Mesenchymal stem cell (in vitro differentiated cells and primary cell): ENCODE data around the gene SUPT20HL2. TPM values are rescaled to one million over a fixed set of nuclear protein-coding genes. Genes with fewer than 3 reads are reported as not detected.
"Not testable (repeated sequence)": the region's sequence is repeated elsewhere in the genome, so short reads cannot be mapped to it uniquely, and the experiment has no call there.

Source experiments
- DNase-seq: peaks from one replicate; pipeline ENCODE4 v3.0.0-alpha.2; 2013
- H2AFZ ChIP-seq: one replicate; pipeline ENCODE4 v1.6.1; 2013; ENCODE audit warnings: low read depth, mild to moderate bottlenecking, control low read depth, inconsistent platforms, low read length, moderate library complexity
- H2AK5ac ChIP-seq: 2 replicates; pipeline ENCODE4 v1.6.1; 2013; ENCODE audit warnings: low read length, moderate library complexity, mild to moderate bottlenecking, inconsistent platforms; ENCODE audit not compliant: severe bottlenecking
- H2BK120ac ChIP-seq: one replicate; pipeline ENCODE4 v1.6.1; 2013; ENCODE audit warnings: low read depth, mild to moderate bottlenecking, inconsistent platforms, low read length, moderate library complexity
- H2BK12ac ChIP-seq, 2 experiments: one replicate each; pipeline ENCODE4 v1.6.1; 2013; ENCODE audit warnings: inconsistent platforms in 2 of 2, low read length in 2 of 2, mild to moderate bottlenecking in 2 of 2, moderate library complexity in 2 of 2, control low read depth in 1 of 2
- H2BK15ac ChIP-seq: one replicate; pipeline ENCODE4 v1.6.1; 2013; ENCODE audit warnings: mild to moderate bottlenecking, low read depth, inconsistent platforms; ENCODE audit not compliant: poor library complexity, severe bottlenecking
- H2BK5ac ChIP-seq: 2 replicates; pipeline ENCODE4 v1.6.1; 2013; ENCODE audit warnings: low read depth, mild to moderate bottlenecking, low read length, control low read depth, inconsistent platforms; ENCODE audit not compliant: poor library complexity, severe bottlenecking
- H3K14ac ChIP-seq, 2 experiments: one replicate each; pipeline ENCODE4 v1.6.1; 2013; ENCODE audit warnings: inconsistent platforms in 2 of 2, low read length in 2 of 2, control low read depth in 1 of 2, mild to moderate bottlenecking in 1 of 2, moderate library complexity in 1 of 2
- H3K18ac ChIP-seq, 2 experiments: one replicate each; pipeline ENCODE4 v1.6.1; 2013; ENCODE audit warnings: inconsistent platforms in 2 of 2, low read length in 2 of 2, control low read depth in 1 of 2, low read depth in 1 of 2, mild to moderate bottlenecking in 1 of 2
- H3K23ac ChIP-seq, 2 experiments: one replicate each; pipeline ENCODE4 v1.6.1; 2013; ENCODE audit warnings: inconsistent platforms in 2 of 2, low read length in 2 of 2, mild to moderate bottlenecking in 2 of 2, moderate library complexity in 2 of 2, control low read depth in 1 of 2
- H3K27ac ChIP-seq: 2 replicates; pipeline ENCODE4 v1.5.1; 2013; ENCODE audit warnings: mild to moderate bottlenecking, moderate library complexity, low read length, control low read depth, inconsistent platforms; ENCODE audit not compliant: poor library complexity, severe bottlenecking
- H3K27me3 ChIP-seq, 2 experiments: 2 replicates each; pipeline versions ENCODE4 v1.6.1 to v1.7.0; 2013; ENCODE audit warnings: low read length in 2 of 2, mild to moderate bottlenecking in 2 of 2, moderate library complexity in 2 of 2, control low read depth in 1 of 2, inconsistent platforms in 1 of 2; ENCODE audit not compliant: control insufficient read depth in 1 of 2, insufficient read depth in 1 of 2
- H3K36me3 ChIP-seq, 2 experiments: 2 replicates each; pipeline versions ENCODE4 v1.6.1 to v1.7.0; 2013; ENCODE audit warnings: low read length in 2 of 2, control low read depth in 1 of 2, inconsistent platforms in 1 of 2, low read depth in 1 of 2, mild to moderate bottlenecking in 1 of 2; ENCODE audit not compliant: insufficient read depth in 2 of 2, control insufficient read depth in 1 of 2
- H3K4ac ChIP-seq, 2 experiments: one replicate each; pipeline ENCODE4 v1.6.1; 2013; ENCODE audit warnings: inconsistent platforms in 2 of 2, low read length in 2 of 2, mild to moderate bottlenecking in 2 of 2, moderate library complexity in 2 of 2, control low read depth in 1 of 2, low read depth in 1 of 2
- H3K4me1 ChIP-seq: 2 replicates; pipeline ENCODE4 v1.6.1; 2013; ENCODE audit warnings: low read depth, low read length, control low read depth; ENCODE audit not compliant: control insufficient read depth, insufficient read depth
- H3K4me2 ChIP-seq: 2 replicates; pipeline ENCODE4 v1.6.1; 2013; ENCODE audit warnings: low read length, mild to moderate bottlenecking, inconsistent platforms; ENCODE audit not compliant: poor library complexity, severe bottlenecking
- H3K4me3 ChIP-seq, 2 experiments: 2 replicates each; pipeline versions ENCODE4 v1.5.1 to v1.7.0; 2013; ENCODE audit warnings: low read length in 2 of 2, mild to moderate bottlenecking in 2 of 2, control low read depth in 1 of 2, low read depth in 1 of 2; ENCODE audit not compliant: insufficient read depth in 1 of 2
- H3K79me1 ChIP-seq: replicated peaks from 2 replicates; pipeline ENCODE4 v1.6.1; 2013; ENCODE audit warnings: mild to moderate bottlenecking, control low read depth, low read length, inconsistent platforms; ENCODE audit not compliant: poor library complexity, severe bottlenecking
- H3K9ac ChIP-seq: 2 replicates; pipeline ENCODE4 v1.7.0; 2013; ENCODE audit warnings: mild to moderate bottlenecking, low read length, moderate library complexity
- H3K9me3 ChIP-seq: 2 replicates; pipeline ENCODE4 v1.7.0; 2013; ENCODE audit warnings: mild to moderate bottlenecking, low read length; ENCODE audit not compliant: control insufficient read depth
- H4K8ac ChIP-seq: one replicate; pipeline ENCODE4 v1.6.1; 2013; ENCODE audit warnings: inconsistent platforms, mild to moderate bottlenecking, low read length, moderate library complexity
- H4K91ac ChIP-seq: one replicate; pipeline ENCODE4 v1.6.1; 2013; ENCODE audit warnings: mild to moderate bottlenecking, low read length, inconsistent platforms
- WGBS: methylation state at CpG from one replicate; pipeline ENCODE4 v1.1.7; 2013; ENCODE audit warnings: mixed read lengths; 5-methylcytosine and 5-hydroxymethylcytosine counted together
- polyA plus RNA-seq, 2 experiments: library from polyadenylated mRNA; stranded (reverse); fragments of 200-250 nt; gene quantifications; one replicate each; pipeline ENCODE4 v1.2.3, GENCODE V29; 2013

Gene SUPT20HL2
- not detected for polyA plus RNA-seq (2013, experiment 1 of 2)
- not detected for polyA plus RNA-seq (2013, experiment 2 of 2)

- WGBS, result 97% methylated on average over 35 of the region's 39 CpGs
These were observed at the start of gene SUPT20HL2 for GRCh38 chrX:24314019-24314635. SUPT20HL2 (minus strand) TSS chrX:24314069; CDS start chrX:24313315, 754 bp downstream.

GRCh38 chrX:24362089-24362745, 48.3 kb upstream of the SUPT20HL2 start:
- H2BK15ac ChIP-seq, H3K14ac ChIP-seq, H3K79me1 ChIP-seq, H2AK5ac ChIP-seq, H3K18ac ChIP-seq, H2BK5ac ChIP-seq, H2BK12ac ChIP-seq, H3K4me2 ChIP-seq, DNase-seq, H3K27ac ChIP-seq, H2AFZ ChIP-seq, H4K8ac ChIP-seq, H4K91ac ChIP-seq, H2BK120ac ChIP-seq, H3K4me1 ChIP-seq, H3K23ac ChIP-seq, H3K27me3 ChIP-seq, H3K9ac ChIP-seq, H3K4ac ChIP-seq, H3K4me3 ChIP-seq, H3K9me3 ChIP-seq, H3K36me3 ChIP-seq: not testable (repeated sequence)
- 98% methylated on average over 26 of the region's 41 CpGs for WGBS

More at GRCh38 chrX:24314019-24314635, at the start of gene SUPT20HL2:
- Histone ChIP-seq H3K36me3 (no peaks in the 10 kb centered on the region), H2BK15ac (no peak within 1 kb of the TSS), H3K4ac (no peak within 1 kb of the TSS), H3K18ac (no peak within 1 kb of the TSS), H3K4me3 (no peak within 1 kb of the TSS), H3K79me1 (no peaks in the 10 kb centered on the region), H2BK12ac (no peak within 1 kb of the TSS), H4K8ac (no peak within 1 kb of the TSS), H3K9me3 (no peaks in the 10 kb centered on the region), H2BK5ac (no peak within 1 kb of the TSS), H3K27ac (no peak within 1 kb of the TSS), H2AFZ (no peak within 1 kb of the TSS), H2BK120ac (no peak within 1 kb of the TSS), H3K9ac (no peak within 1 kb of the TSS), H3K4me1 (no peaks in the 10 kb centered on the region), H3K23ac (no peak within 1 kb of the TSS), H3K14ac (no peak within 1 kb of the TSS), H2AK5ac (no peak within 1 kb of the TSS), H4K91ac (no peak within 1 kb of the TSS), H3K4me2 (no peak within 1 kb of the TSS), H3K27me3 (peaks cover 4 to 11% of the 10 kb centered on the region in 2 experiments)
- no peak for DNase-seq

DNA sequence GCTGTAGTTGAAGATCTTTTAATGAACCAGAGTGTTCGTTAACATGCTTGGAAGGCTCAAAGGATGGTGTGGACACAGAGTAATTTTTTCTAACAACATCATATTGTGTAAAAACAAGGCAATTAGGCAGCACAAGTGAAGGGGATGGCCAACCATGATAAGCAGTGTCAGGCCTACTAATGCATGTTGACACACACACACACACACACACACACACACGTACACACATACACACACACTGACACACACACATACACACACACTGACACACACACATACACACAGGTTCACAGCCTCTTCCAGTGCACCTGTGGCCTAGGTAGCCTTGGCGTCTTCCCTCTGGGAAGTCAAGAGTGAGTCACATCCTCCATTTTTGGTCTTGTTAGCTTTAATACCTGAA, 46.4 kb upstream of the SUPT20HL2 start, which contains the start of gene SUPT20HL1:
SUPT20HL1 (plus strand) TSS at position 368 of the 400 bp plus-strand sequence. CDS start 2,122 bp downstream, outside the sequence.
- Histone ChIP-seq H3K4me2 (no peak within 1 kb of the TSS), H3K23ac (no peak within 1 kb of the TSS), H3K27ac (no peak within 1 kb of the TSS), H3K27me3 (no peaks in the 10 kb centered on the region), H4K91ac (no peak within 1 kb of the TSS), H2BK5ac (no peak within 1 kb of the TSS), H2BK15ac (no peak within 1 kb of the TSS), H3K36me3 (no peaks in the 10 kb centered on the region), H2AK5ac (no peak within 1 kb of the TSS), H4K8ac (no peak within 1 kb of the TSS), H3K4ac (no peak within 1 kb of the TSS), H2AFZ (no peak within 1 kb of the TSS), H3K9ac (no peak within 1 kb of the TSS), H3K79me1 (no peaks in the 10 kb centered on the region), H3K9me3 (peaks cover 5% of the 10 kb centered on the region), H3K4me1 (no peaks in the 10 kb centered on the region), H2BK120ac (no peak within 1 kb of the TSS), H2BK12ac (no peak within 1 kb of the TSS), H3K14ac (no peak within 1 kb of the TSS), H3K18ac (no peak within 1 kb of the TSS), H3K4me3 (no peak within 1 kb of the TSS)
- WGBS, result 84% methylated on average over 2 of the region's 3 CpGs
- DNase-seq, result no peak

DNA sequence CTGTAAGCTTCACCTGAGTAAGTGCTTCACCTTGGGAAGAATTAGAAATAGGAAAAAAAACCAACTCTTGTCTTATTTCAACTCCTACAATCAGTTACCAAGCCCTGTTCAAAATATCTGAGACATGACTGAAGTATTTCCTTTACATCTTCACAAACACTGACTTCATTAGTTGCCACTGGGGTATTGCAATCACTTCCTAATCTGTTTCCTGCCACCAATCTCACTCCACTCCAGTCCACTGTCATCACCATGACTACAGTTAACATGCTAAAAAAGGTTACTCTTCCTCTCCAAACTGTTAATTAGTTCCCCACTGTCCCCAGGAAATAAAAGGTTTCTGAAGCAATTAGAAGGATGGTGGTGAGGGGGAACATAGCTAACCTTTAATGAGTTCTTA, 43.2 kb upstream of the SUPT20HL2 start:
- Histone ChIP-seq H3K4me1 (no peaks in the 10 kb centered on the region), H3K4ac (no peak overlapping the region), H2BK12ac (no peak overlapping the region), H2AK5ac (no peak overlapping the region), H4K91ac (no peak overlapping the region), H3K18ac (no peak overlapping the region), H3K4me3 (no peak overlapping the region), H3K79me1 (no peaks in the 10 kb centered on the region), H3K27ac (no peak overlapping the region), H3K23ac (no peak overlapping the region), H3K9ac (peak overlapping the region; percentile 23), H4K8ac (no peak overlapping the region), H3K27me3 (peaks cover 0 to 3% of the 10 kb centered on the region in 2 experiments), H2BK120ac (no peak overlapping the region), H3K14ac (no peak overlapping the region), H2AFZ (no peak overlapping the region), H3K4me2 (no peak overlapping the region), H3K36me3 (no peaks in the 10 kb centered on the region), H2BK15ac (no peak overlapping the region), H3K9me3 (peaks cover 5% of the 10 kb centered on the region), H2BK5ac (no peak overlapping the region)
- peak; percentile 31 for DNase-seq
